Measurements from ENCODE around the gene RPL22. TPM values are rescaled to one million over a fixed set of nuclear protein-coding genes. Genes with fewer than 3 reads are reported as not detected.

RPL22 gene
- total and polyA plus RNA-seq, 2 of the 13 experiments (the other 11 are each of a cell fraction or from before 2014, with no cell fraction given) = 214 to 545 TPM

GRCh38 chr1:6199298-6200187 is at the start of gene RPL22 (continued):
- TF ChIP-seq CENPBD1 (CRISPR knock-in tag; IDR thresholded peaks at IDR 0.05; ENCODE audit: borderline replicate concordance, low read depth) (no peak), ZNF589 (CRISPR knock-in tag; conservative IDR thresholded peaks at IDR 0.05) (peak; percentile 90; the same call in 1 of the 2 replicates), ZC3H13 (CRISPR knock-in tag; IDR thresholded peaks at IDR 0.05) (peak; percentile 74; the same call in 1 of the 2 replicates), ZHX2 (IDR thresholded peaks at IDR 0.05; ENCODE audit: low read depth) (peak; percentile 72), ZHX2 (CRISPR knock-in tag; IDR thresholded peaks at IDR 0.05; ENCODE audit: borderline replicate concordance) (peak; percentile 92), SCMH1 (CRISPR knock-in tag; IDR thresholded peaks at IDR 0.05; ENCODE audit: borderline replicate concordance) (no peak), CTCF (CRISPR knock-in tag; IDR thresholded peaks at IDR 0.05) (0 out of 2 replicates have a peak, but pooled peaks have one; percentile 11), ZSCAN25 (CRISPR knock-in tag; IDR thresholded peaks at IDR 0.05) (no peak), ESRRA (CRISPR knock-in tag; IDR thresholded peaks at IDR 0.05; ENCODE audit: low read depth) (peak; percentile 46; the same call in 1 of the 2 replicates), MXD1 (CRISPR knock-in tag; IDR thresholded peaks at IDR 0.05) (peak; percentile 95), NFE2 (CRISPR knock-in tag; IDR thresholded peaks at IDR 0.05) (no peak), PBX3 (CRISPR knock-in tag; IDR thresholded peaks at IDR 0.05; ENCODE audit: borderline replicate concordance) (0 out of 2 replicates have a peak, but pooled peaks have one; percentile 54), ATF2 (CRISPR knock-in tag; IDR thresholded peaks at IDR 0.05) (peak; percentile 89), SAP130 (CRISPR knock-in tag; IDR thresholded peaks at IDR 0.05; ENCODE audit: low read depth) (peak; percentile 95), ZBTB8A (CRISPR knock-in tag; IDR thresholded peaks at IDR 0.05; ENCODE audit: borderline replicate concordance, low read depth) (no peak; the same call in 1 of the 2 replicates)
